Thyroid gland (tissue), 4 donors: ENCODE results near the gene MAGI1. TPM values are rescaled to one million over a fixed set of nuclear protein-coding genes. Genes with fewer than 3 reads are reported as not detected.
A peak's percentile ranks its signal among the peaks of the same experiment; 100 is the strongest.

Experiments
- DNase-seq, 2 donors: peaks; one replicate each; pipeline ENCODE4 v3.0.0-alpha.2; 2019
- H3K27ac ChIP-seq, 3 donors: fragments of 200-600 bp; sonication (generic); 1 replicate in 2 of 3; 2 replicates in 1 of 3; pipeline ENCODE4 v1.5.1; 2016 to 2019; ENCODE audit warnings: mild to moderate bottlenecking in 1 of 3, moderate library complexity in 1 of 3
- H3K27me3 ChIP-seq: fragments of 200-600 bp; sonication (generic); one replicate; pipeline ENCODE4 v1.5.1; 2019
- H3K36me3 ChIP-seq, 2 donors: fragments of 200-600 bp; sonication (generic); one replicate each; pipeline ENCODE4 v1.5.1; 2016 to 2019
- H3K4me1 ChIP-seq, 2 donors: fragments of 200-600 bp; sonication (generic); one replicate each; pipeline ENCODE4 v1.5.1; 2017 to 2019
- H3K4me3 ChIP-seq, 3 donors: fragments of 200-600 bp; sonication (generic); replicated peaks in 1 of 3; 1 replicate in 2 of 3; 2 replicates in 1 of 3; pipeline ENCODE4 v1.5.1; 2016; ENCODE audit warnings: mild to moderate bottlenecking in 1 of 3
- H3K9me3 ChIP-seq: fragments of 200-600 bp; sonication (generic); one replicate; pipeline ENCODE4 v1.5.1; 2017
- POLR2A ChIP-seq, 2 donors: fragments of 450-650 bp; IDR thresholded peaks; one replicate each; pipeline ENCODE4 v1.6.1; 2017; ENCODE audit warnings: antibody characterized with exemption in 2 of 2, mild to moderate bottlenecking in 2 of 2, moderate library complexity in 1 of 2
- WGBS, 2 donors: methylation state at CpG; one replicate each; pipeline ENCODE4 v1.1.5; 2017; 5-methylcytosine and 5-hydroxymethylcytosine counted together
- intact Hi-C: fragments of 100-400 bp; cut with DNase I; formaldehyde crosslinking; loops from one replicate; pipeline ENCODE4 v1.15.1; 2023
- total RNA-seq, 4 donors: library from RNA; depleted of rRNA; stranded (reverse); fragments of >200 nt; gene quantifications; one replicate each; pipeline ENCODE4 v1.2.3, GENCODE V29; 2016
- TF ChIP-seq, protein P1 (sequence below), 6 experiments: fragments of 200-600 bp in 3 of 6; fragments of 450-650 bp in 3 of 6; sonication (generic) in 3 of 6; IDR thresholded peaks; one replicate each; pipeline ENCODE4 v1.5.1; 2016 to 2019; ENCODE audit warnings: antibody characterized with exemption in 6 of 6, mild to moderate bottlenecking in 2 of 6, inconsistent platforms in 1 of 6, moderate library complexity in 1 of 6

MAGI1 gene
- total RNA-seq, 4 donors from 2014 or later = 60.5 to 123 (median 87.5) TPM

- Histone ChIP-seq H3K27me3 (no peaks in the 10 kb centered on the region), H3K27ac (no peak overlapping the region), H3K4me3 (no peak overlapping the region), H3K36me3 (no peaks in the 10 kb centered on the region), H3K9me3 (no peaks in the 10 kb centered on the region), H3K4me1 (no peaks in the 10 kb centered on the region)
- TF ChIP-seq POLR2A (IDR thresholded peaks at IDR 0.05) = no peak
- TF ChIP-seq, protein P1, sequence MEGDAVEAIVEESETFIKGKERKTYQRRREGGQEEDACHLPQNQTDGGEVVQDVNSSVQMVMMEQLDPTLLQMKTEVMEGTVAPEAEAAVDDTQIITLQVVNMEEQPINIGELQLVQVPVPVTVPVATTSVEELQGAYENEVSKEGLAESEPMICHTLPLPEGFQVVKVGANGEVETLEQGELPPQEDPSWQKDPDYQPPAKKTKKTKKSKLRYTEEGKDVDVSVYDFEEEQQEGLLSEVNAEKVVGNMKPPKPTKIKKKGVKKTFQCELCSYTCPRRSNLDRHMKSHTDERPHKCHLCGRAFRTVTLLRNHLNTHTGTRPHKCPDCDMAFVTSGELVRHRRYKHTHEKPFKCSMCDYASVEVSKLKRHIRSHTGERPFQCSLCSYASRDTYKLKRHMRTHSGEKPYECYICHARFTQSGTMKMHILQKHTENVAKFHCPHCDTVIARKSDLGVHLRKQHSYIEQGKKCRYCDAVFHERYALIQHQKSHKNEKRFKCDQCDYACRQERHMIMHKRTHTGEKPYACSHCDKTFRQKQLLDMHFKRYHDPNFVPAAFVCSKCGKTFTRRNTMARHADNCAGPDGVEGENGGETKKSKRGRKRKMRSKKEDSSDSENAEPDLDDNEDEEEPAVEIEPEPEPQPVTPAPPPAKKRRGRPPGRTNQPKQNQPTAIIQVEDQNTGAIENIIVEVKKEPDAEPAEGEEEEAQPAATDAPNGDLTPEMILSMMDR (IDR thresholded peaks at IDR 0.05) = no peak
- no peak for DNase-seq
- intact Hi-C loops = no loop called here
- 89 to 93% methylated on average over 7 of the region's 7 CpGs for WGBS, 2 donors
These were observed 594.3 kb downstream of the MAGI1 start for GRCh38 chr3:65444447-65444815.

DNA sequence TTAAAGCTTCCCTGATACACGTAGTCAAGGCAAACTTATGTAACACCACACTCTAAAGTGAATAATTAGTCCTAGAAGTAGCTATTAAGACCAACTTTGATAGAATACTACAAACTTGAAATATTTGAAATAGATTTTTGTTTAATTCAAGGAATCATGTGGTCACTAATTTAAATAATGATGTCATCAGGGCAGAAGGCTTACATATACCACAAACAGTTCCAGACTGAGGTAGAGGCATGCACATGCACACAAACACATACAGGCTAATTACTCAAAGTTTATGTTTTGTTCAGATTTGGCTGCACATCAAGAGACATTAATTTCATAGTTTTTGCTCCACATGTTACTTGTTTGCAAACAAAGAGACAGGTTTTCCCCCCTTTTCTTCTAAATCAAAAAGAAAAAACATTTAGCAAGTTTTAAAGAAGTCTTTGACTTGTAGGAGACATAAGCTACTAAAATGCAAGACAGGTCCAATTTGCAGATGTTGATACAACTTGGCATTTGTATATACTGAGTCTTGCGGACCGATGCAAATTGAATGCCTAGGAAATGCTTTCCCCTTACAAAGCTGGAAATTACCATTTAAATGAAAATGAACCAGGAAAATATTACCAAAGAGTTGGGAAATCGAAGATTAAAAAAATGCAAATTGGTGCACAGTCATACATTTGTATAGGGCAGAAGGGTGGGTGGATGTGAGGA lies 594.8 kb downstream of the MAGI1 start:
- Histone ChIP-seq H3K27me3 (no peaks in the 10 kb centered on the region), H3K9me3 (no peaks in the 10 kb centered on the region), H3K27ac (no peak overlapping the region), H3K4me3 (no peak overlapping the region), H3K4me1 (no peaks in the 10 kb centered on the region), H3K36me3 (no peaks in the 10 kb centered on the region)
- DNase-seq = no peak
- 95 to 97% methylated on average over 4 of the region's 4 CpGs for WGBS, 2 donors
- intact Hi-C loops = no loop called here
- no peak for TF ChIP-seq POLR2A (IDR thresholded peaks at IDR 0.05)
- TF ChIP-seq, protein P1 (IDR thresholded peaks at IDR 0.05) = no peak

DNA sequence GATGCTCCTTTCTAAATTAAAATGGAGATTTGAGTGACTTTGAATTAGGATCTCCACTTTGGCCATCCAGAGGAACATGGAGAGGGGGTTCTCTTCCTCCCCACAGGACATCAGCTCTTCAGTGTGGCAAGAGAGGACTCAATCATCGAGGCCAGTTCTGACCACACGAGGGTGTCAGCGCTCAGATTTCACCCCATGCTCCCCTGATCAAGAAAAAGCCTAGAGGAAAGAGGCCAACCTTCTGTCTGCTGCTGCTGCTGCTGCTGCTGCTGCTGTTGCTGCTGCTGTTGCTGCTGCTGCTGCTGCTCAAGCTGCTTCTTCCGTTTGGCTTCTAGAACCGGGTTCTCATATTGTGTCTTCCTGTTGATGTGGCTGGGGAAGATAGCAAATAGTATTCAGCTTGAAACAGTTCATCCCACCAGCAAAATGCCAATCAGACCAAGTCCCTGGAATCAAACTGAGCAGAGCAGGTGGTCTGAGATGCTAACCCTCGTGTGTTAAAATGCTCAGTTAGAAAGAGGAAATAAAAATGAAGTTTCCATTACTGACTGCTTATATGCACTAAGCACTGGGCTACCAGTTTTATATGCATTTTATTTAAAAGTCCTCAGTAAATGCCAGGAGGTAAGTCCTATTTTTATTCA lies 599.0 kb downstream of the MAGI1 start:
- no peak for TF ChIP-seq POLR2A (IDR thresholded peaks at IDR 0.05)
- TF ChIP-seq, protein P1 (IDR thresholded peaks at IDR 0.05) = peak in 5 of 6 experiments; percentile 42 to 63 (median 56)
- intact Hi-C loops = loop anchor here (10.0 kb wide), 1 partner anchor 285 kb away; no protein-coding TSS in a partner anchor
- Histone ChIP-seq H3K4me1 (no peaks in the 10 kb centered on the region), H3K9me3 (no peaks in the 10 kb centered on the region), H3K27ac (no peak overlapping the region), H3K27me3 (no peaks in the 10 kb centered on the region), H3K4me3 (no peak overlapping the region), H3K36me3 (no peaks in the 10 kb centered on the region)
- DNase-seq = peak; percentile 54 to 59
- WGBS, 2 donors = 18 to 24% methylated on average over 6 of the region's 6 CpGs

GRCh38 chr3:65438612-65439011 lies 600.1 kb downstream of the MAGI1 start:
- no peaks in the 10 kb centered on the region for H3K27me3 ChIP-seq
- WGBS, 2 donors = 98 to 100% methylated on average over 1 of the region's 1 CpG

More at GRCh38 chr3:65438612-65439011, 600.1 kb downstream of the MAGI1 start:
- TF ChIP-seq, protein P1 (IDR thresholded peaks at IDR 0.05) = no peak
- no peak for DNase-seq
- Histone ChIP-seq H3K9me3 (no peaks in the 10 kb centered on the region), H3K27ac (no peak overlapping the region), H3K4me3 (no peak overlapping the region), H3K4me1 (no peaks in the 10 kb centered on the region), H3K36me3 (no peaks in the 10 kb centered on the region)
- intact Hi-C loops = loop anchor here (10.0 kb wide), 1 partner anchor 286 kb away; no protein-coding TSS in a partner anchor
